A549 (cell line): ENCODE measurements around the gene CLEC19A. TPM values are rescaled to one million over a fixed set of nuclear protein-coding genes. Genes with fewer than 3 reads are reported as not detected.

ENCODE experiments used
- ATAC-seq, 2 experiments: fragments of 200-7000 bp in 1 of 2; fragments of >200 bp in 1 of 2; cut with Nextera tagmentation in 1 of 2; cut with Tn5 transposase in 1 of 2; 3 replicates each; pipeline versions ENCODE4 v1.8.0 to v1.9.1; 2018 to 2020; ENCODE audit warnings: mild to moderate bottlenecking in 1 of 2, moderate library complexity in 1 of 2
- CTCF ChIA-PET: fragments of 300-600 bp; sonication (Branson Sonifier 250); formaldehyde crosslinking; extraction: SDS; loops from one replicate; lab custom pipeline; 2021; ENCODE audit warnings: antibody characterized with exemption, inconsistent platforms; lab: Yijun Ruan, JAX
- POLR2A ChIA-PET: fragments of 350-600 bp; formaldehyde crosslinking; extraction: SDS; loops from one replicate; lab custom pipeline; 2021; ENCODE audit warnings: antibody characterized with exemption, inconsistent platforms; lab: Yijun Ruan, JAX
- DNase-seq, 2 experiments: peaks; one replicate each; pipeline versions ENCODE4 v3.0.0 to v3.0.0-alpha.2; 2011 to 2016; ENCODE audit warnings: low read depth in 1 of 2, low spot score in 1 of 2
- FAIRE-seq: peaks from 2 replicates; lab custom pipeline; 2011; peaks lifted over from hg19 to GRCh38; lab: Jason Lieb, UNC
- H3K27ac ChIP-seq, 2 experiments: fragments of >200 bp; sonication (Bioruptor Twin); formaldehyde crosslinking; 3 replicates each; pipeline ENCODE4 v1.5.1; 2016 to 2017
- H3K4me1 ChIP-seq: fragments of >200 bp; sonication (Bioruptor Twin); formaldehyde crosslinking; 3 replicates; pipeline ENCODE4 v1.6.1; 2016
- H3K4me2 ChIP-seq: fragments of >200 bp; sonication (Bioruptor Twin); formaldehyde crosslinking; 3 replicates; pipeline ENCODE4 v1.6.1; 2016
- H3K4me3 ChIP-seq: fragments of >200 bp; sonication (Bioruptor Twin); formaldehyde crosslinking; 3 replicates; pipeline ENCODE4 v1.5.1; 2016
- H3K9me3 ChIP-seq: fragments of >200 bp; sonication (Bioruptor Twin); formaldehyde crosslinking; 3 replicates; pipeline ENCODE4 v1.6.1; 2016
- CBX2 ChIP-seq: fragments of 200-600 bp; sonication (generic); IDR thresholded peaks from 2 replicates; pipeline ENCODE4 v1.6.1; 2016; ENCODE audit warnings: low read depth, mild to moderate bottlenecking, borderline replicate concordance
- CBX8 ChIP-seq: fragments of 200-600 bp; sonication (generic); IDR thresholded peaks from 2 replicates; pipeline ENCODE4 v1.6.1; 2016
- CHD4 ChIP-seq: fragments of 200-600 bp; sonication (generic); IDR thresholded peaks from 2 replicates; pipeline ENCODE4 v1.6.1; 2016; ENCODE audit warnings: antibody characterized with exemption, mild to moderate bottlenecking, borderline replicate concordance
- EHF ChIP-seq: fragments of 250-450 bp; sonication (Bioruptor Pico); IDR thresholded peaks from 2 replicates; pipeline ENCODE4 v1.5.0; 2020; ENCODE audit warnings: mild to moderate bottlenecking
- EP300 ChIP-seq, 2 experiments: fragments of >200 bp; sonication (Bioruptor Twin); formaldehyde crosslinking; IDR thresholded peaks; 2 replicates in 1 of 2; 3 replicates in 1 of 2; pipeline ENCODE4 v1.6.1; 2016 to 2017
- FOXS1 ChIP-seq: fragments of 250-450 bp; sonication (Bioruptor Pico); IDR thresholded peaks from 2 replicates; pipeline ENCODE4 v1.5.0; 2020; ENCODE audit warnings: mild to moderate bottlenecking, moderate library complexity
- HDAC2 ChIP-seq: fragments of 200-600 bp; sonication (generic); IDR thresholded peaks from 2 replicates; pipeline ENCODE4 v1.6.1; 2016
- HEYL ChIP-seq: fragments of 250-450 bp; sonication (Bioruptor Pico); IDR thresholded peaks from 2 replicates; pipeline ENCODE4 v1.8.0; 2021; ENCODE audit warnings: mild to moderate bottlenecking, moderate library complexity
- HOXA7 ChIP-seq: fragments of 250-450 bp; sonication (Bioruptor Pico); IDR thresholded peaks from 2 replicates; pipeline ENCODE4 v1.5.0; 2020; ENCODE audit warnings: mild to moderate bottlenecking, moderate library complexity
- HOXB5 ChIP-seq: fragments of 250-450 bp; sonication (Bioruptor Pico); IDR thresholded peaks from 2 replicates; pipeline ENCODE4 v1.5.0; 2020; ENCODE audit warnings: mild to moderate bottlenecking, moderate library complexity
- JUN ChIP-seq, 2 experiments: fragments of >200 bp; sonication (Bioruptor Twin); formaldehyde crosslinking; IDR thresholded peaks; 2 replicates in 1 of 2; 3 replicates in 1 of 2; pipeline ENCODE4 v1.6.1; 2016 to 2017
- JUNB ChIP-seq: fragments of >200 bp; sonication (Bioruptor Twin); formaldehyde crosslinking; IDR thresholded peaks from 2 replicates; pipeline ENCODE4 v1.6.1; 2016
- MAX ChIP-seq: IDR thresholded peaks from 2 replicates; pipeline ENCODE4 v1.6.1; 2012
- MAZ ChIP-seq: fragments of 150-350 bp; IDR thresholded peaks from 2 replicates; pipeline ENCODE4 v1.6.1; 2014; ENCODE audit warnings: antibody characterized with exemption, low read depth, low read length, borderline replicate concordance
- POLR2A ChIP-seq: IDR thresholded peaks from 2 replicates; pipeline ENCODE4 v1.6.1; 2012; ENCODE audit warnings: mild to moderate bottlenecking, low read length
- RARB ChIP-seq: fragments of 250-450 bp; sonication (Bioruptor Pico); IDR thresholded peaks from 2 replicates; pipeline ENCODE4 v1.8.0; 2021; ENCODE audit warnings: mild to moderate bottlenecking, moderate library complexity
- RFX5 ChIP-seq: fragments of 450-650 bp; IDR thresholded peaks from 2 replicates; pipeline ENCODE4 v1.7.1; 2014; ENCODE audit warnings: antibody characterized with exemption, mild to moderate bottlenecking, moderate library complexity
- SREBF2 ChIP-seq: fragments of 450-650 bp; IDR thresholded peaks from 2 replicates; pipeline ENCODE4 v1.6.1; 2014; ENCODE audit warnings: mild to moderate bottlenecking, moderate library complexity
- TFCP2L1 ChIP-seq: fragments of 250-450 bp; sonication (Bioruptor Pico); IDR thresholded peaks from 2 replicates; pipeline ENCODE4 v1.5.0; 2021; ENCODE audit warnings: mild to moderate bottlenecking
- ZNF302 ChIP-seq: fragments of 250-450 bp; sonication (Bioruptor Pico); IDR thresholded peaks from 2 replicates; pipeline ENCODE4 v1.9.0; 2021; ENCODE audit warnings: inconsistent platforms, mild to moderate bottlenecking, moderate library complexity
- WGBS: methylation state at CpG from one replicate; pipeline ENCODE4 v1.1.6; 2017; ENCODE audit errors: missing lambda C conversion rate; 5-methylcytosine and 5-hydroxymethylcytosine counted together
- polyA plus RNA-seq, 4 experiments: library from polyadenylated mRNA; depleted of rRNA in 3 of 4; stranded (reverse); fragments of >200 nt; fragmentation: RNase III in 1 of 4; extraction: RNeasy Plus Mini Kit Qiagen cat#74134 plus additional on column Dnase treatment in 1 of 4; gene quantifications; 2 replicates in 3 of 4; 3 replicates in 1 of 4; pipeline ENCODE4 v1.2.3, GENCODE V29; 2011 to 2017
- TF ChIP-seq, protein P1 (sequence below): IDR thresholded peaks from 2 replicates; pipeline ENCODE4 v1.6.1; 2012
- TF ChIP-seq, protein P2 (sequence below): fragments of >200 bp; sonication (Bioruptor Twin); formaldehyde crosslinking; IDR thresholded peaks from 2 replicates; pipeline ENCODE4 v1.6.1; 2016
- TF ChIP-seq, protein P3 (sequence below): fragments of 450-650 bp; IDR thresholded peaks from 2 replicates; pipeline ENCODE4 v1.6.1; 2014; ENCODE audit warnings: antibody characterized with exemption
- TF ChIP-seq, protein P4 (sequence below): fragments of 150-350 bp; IDR thresholded peaks from 2 replicates; pipeline ENCODE4 v1.6.1; 2014; ENCODE audit warnings: low read depth, mild to moderate bottlenecking, low read length
- TF ChIP-seq, protein P5 (sequence below): fragments of >200 bp; sonication (Bioruptor Twin); formaldehyde crosslinking; IDR thresholded peaks from 3 replicates; pipeline ENCODE4 v1.5.1; 2016

Gene CLEC19A
- polyA plus RNA-seq, 2 of the 4 experiments (the other 2 are of a cell fraction), result 0.09 to 0.49 TPM

GRCh38 chr16:19252904-19253303 lies 32.6 kb upstream of the CLEC19A start:
- FAIRE-seq (no peak), DNase-seq (no peak), ATAC-seq (no peak)
- Histone ChIP-seq H3K4me2 (no peak overlapping the region), H3K4me1 (no peaks in the 10 kb centered on the region), H3K27ac (no peak overlapping the region), H3K9me3 (no peaks in the 10 kb centered on the region), H3K4me3 (no peak overlapping the region)
- no peak for TF ChIP-seq POLR2A
- no peak for TF ChIP-seq ZNF302 (CRISPR knock-in tag)
- no peak for TF ChIP-seq HOXB5 (CRISPR knock-in tag)
- TF ChIP-seq HOXA7 (CRISPR knock-in tag), result no peak
- no peak for TF ChIP-seq EP300 (IDR thresholded peaks at IDR 0.05)
- no peak for TF ChIP-seq FOXS1 (CRISPR knock-in tag)
- TF ChIP-seq CBX8, result no peak
- TF ChIP-seq, protein P1, sequence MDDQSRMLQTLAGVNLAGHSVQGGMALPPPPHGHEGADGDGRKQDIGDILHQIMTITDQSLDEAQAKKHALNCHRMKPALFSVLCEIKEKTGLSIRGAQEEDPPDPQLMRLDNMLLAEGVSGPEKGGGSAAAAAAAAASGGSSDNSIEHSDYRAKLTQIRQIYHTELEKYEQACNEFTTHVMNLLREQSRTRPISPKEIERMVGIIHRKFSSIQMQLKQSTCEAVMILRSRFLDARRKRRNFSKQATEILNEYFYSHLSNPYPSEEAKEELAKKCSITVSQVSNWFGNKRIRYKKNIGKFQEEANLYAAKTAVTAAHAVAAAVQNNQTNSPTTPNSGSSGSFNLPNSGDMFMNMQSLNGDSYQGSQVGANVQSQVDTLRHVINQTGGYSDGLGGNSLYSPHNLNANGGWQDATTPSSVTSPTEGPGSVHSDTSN, result no peak
- no peak for TF ChIP-seq TFCP2L1 (CRISPR knock-in tag)
- TF ChIP-seq CHD4, result no peak
- no peak for TF ChIP-seq JUN (IDR thresholded peaks at IDR 0.05)
- TF ChIP-seq MAZ, result no peak
- TF ChIP-seq MAX, result no peak
- ChIA-PET CTCF (interaction anchor here (0.6 to 0.8 kb wide), 2 partner anchors 122 to 166 kb away, joined by 3 read pairs; no protein-coding TSS in a partner anchor), POLR2A (no interaction called here)
- whole genome bisulfite sequencing, result 72% methylated on average over 2 of the region's 2 CpGs

- no peak overlapping the region for H3K27ac ChIP-seq
- no peak for FAIRE-seq
- POLR2A ChIA-PET, result no interaction called here
Measured at GRCh38 chr16:19254611-19255010, 30.9 kb upstream of the CLEC19A start.

More at GRCh38 chr16:19254611-19255010, 30.9 kb upstream of the CLEC19A start:
- no peak overlapping the region for H3K4me3 ChIP-seq
- ATAC-seq (no peak), DNase-seq (no peak)
- H3K9me3 ChIP-seq, result no peaks in the 10 kb centered on the region
- no peaks in the 10 kb centered on the region for H3K4me1 ChIP-seq
- 66% methylated on average over 4 of the region's 4 CpGs for WGBS
- TF ChIP-seq POLR2A (no peak), EHF (CRISPR knock-in tag) (no peak), SREBF2 (no peak), HOXB5 (CRISPR knock-in tag) (no peak), HEYL (CRISPR knock-in tag) (no peak), CBX2 (no peak), CHD4 (no peak), JUNB (no peak), HDAC2 (no peak), RARB (no peak), RFX5 (no peak)
- TF ChIP-seq, protein P2, sequence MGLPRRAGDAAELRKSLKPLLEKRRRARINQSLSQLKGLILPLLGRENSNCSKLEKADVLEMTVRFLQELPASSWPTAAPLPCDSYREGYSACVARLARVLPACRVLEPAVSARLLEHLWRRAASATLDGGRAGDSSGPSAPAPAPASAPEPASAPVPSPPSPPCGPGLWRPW, result no peak
- TF ChIP-seq, protein P1, result no peak
- TF ChIP-seq, protein P3, sequence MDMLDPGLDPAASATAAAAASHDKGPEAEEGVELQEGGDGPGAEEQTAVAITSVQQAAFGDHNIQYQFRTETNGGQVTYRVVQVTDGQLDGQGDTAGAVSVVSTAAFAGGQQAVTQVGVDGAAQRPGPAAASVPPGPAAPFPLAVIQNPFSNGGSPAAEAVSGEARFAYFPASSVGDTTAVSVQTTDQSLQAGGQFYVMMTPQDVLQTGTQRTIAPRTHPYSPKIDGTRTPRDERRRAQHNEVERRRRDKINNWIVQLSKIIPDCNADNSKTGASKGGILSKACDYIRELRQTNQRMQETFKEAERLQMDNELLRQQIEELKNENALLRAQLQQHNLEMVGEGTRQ, result no peak
- TF ChIP-seq, protein P4, sequence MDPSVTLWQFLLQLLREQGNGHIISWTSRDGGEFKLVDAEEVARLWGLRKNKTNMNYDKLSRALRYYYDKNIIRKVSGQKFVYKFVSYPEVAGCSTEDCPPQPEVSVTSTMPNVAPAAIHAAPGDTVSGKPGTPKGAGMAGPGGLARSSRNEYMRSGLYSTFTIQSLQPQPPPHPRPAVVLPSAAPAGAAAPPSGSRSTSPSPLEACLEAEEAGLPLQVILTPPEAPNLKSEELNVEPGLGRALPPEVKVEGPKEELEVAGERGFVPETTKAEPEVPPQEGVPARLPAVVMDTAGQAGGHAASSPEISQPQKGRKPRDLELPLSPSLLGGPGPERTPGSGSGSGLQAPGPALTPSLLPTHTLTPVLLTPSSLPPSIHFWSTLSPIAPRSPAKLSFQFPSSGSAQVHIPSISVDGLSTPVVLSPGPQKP, result no peak
- TF ChIP-seq, protein P5, sequence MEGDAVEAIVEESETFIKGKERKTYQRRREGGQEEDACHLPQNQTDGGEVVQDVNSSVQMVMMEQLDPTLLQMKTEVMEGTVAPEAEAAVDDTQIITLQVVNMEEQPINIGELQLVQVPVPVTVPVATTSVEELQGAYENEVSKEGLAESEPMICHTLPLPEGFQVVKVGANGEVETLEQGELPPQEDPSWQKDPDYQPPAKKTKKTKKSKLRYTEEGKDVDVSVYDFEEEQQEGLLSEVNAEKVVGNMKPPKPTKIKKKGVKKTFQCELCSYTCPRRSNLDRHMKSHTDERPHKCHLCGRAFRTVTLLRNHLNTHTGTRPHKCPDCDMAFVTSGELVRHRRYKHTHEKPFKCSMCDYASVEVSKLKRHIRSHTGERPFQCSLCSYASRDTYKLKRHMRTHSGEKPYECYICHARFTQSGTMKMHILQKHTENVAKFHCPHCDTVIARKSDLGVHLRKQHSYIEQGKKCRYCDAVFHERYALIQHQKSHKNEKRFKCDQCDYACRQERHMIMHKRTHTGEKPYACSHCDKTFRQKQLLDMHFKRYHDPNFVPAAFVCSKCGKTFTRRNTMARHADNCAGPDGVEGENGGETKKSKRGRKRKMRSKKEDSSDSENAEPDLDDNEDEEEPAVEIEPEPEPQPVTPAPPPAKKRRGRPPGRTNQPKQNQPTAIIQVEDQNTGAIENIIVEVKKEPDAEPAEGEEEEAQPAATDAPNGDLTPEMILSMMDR, result no peak
- TF ChIP-seq, all 56 proteins: peak for 0
- H3K4me2 ChIP-seq, result no peak overlapping the region
- CTCF ChIA-PET, result interaction anchor here (1.2 kb wide), 1 partner anchor 11 kb away, joined by 3 read pairs; no protein-coding TSS in a partner anchor
